B cell (primary cell): ENCODE measurements around the gene PFKM. TPM values are rescaled to one million over a fixed set of nuclear protein-coding genes. Genes with fewer than 3 reads are reported as not detected.

Experiments
- ATAC-seq: fragments of 200-7000 bp; cut with Tn5 transposase; one replicate; pipeline ENCODE4 v1.10.0; 2021; ENCODE audit warnings: low read depth, mild to moderate bottlenecking, moderate number of reproducible peaks, moderate library complexity
- CTCF ChIA-PET: fragments of 350-600 bp; sonication (Branson Sonifier 250); formaldehyde crosslinking; loops from one replicate; lab custom pipeline; 2021; ENCODE audit warnings: antibody characterized with exemption, inconsistent platforms; lab: Charles Lee
- POLR2A ChIA-PET: fragments of 350-600 bp; sonication (Branson Sonifier 250); formaldehyde crosslinking; loops from one replicate; lab custom pipeline; 2021; ENCODE audit warnings: antibody characterized with exemption; lab: Charles Lee
- DNase-seq: peaks from one replicate; pipeline ENCODE4 v3.0.0; 2013
- H2AFZ ChIP-seq: 2 replicates; pipeline ENCODE4 v1.6.1; 2012; ENCODE audit warnings: mild to moderate bottlenecking, low read depth, low read length; ENCODE audit not compliant: insufficient read depth, poor library complexity, severe bottlenecking
- H3K27ac ChIP-seq, 2 donors: 1 replicate in 1 of 2; 2 replicates in 1 of 2; pipeline ENCODE4 v1.5.1; 2012 to 2013; ENCODE audit warnings: low read length in 2 of 2, mild to moderate bottlenecking in 2 of 2, moderate library complexity in 1 of 2
- H3K27me3 ChIP-seq, 4 experiments: fragments of 200-600 bp in 1 of 4; sonication (generic) in 1 of 4; replicated peaks in 1 of 4; 1 replicate in 2 of 4; 2 replicates in 2 of 4; pipeline versions ENCODE4 v1.6.1 to v1.7.0; 2013 to 2016; ENCODE audit warnings: low read length in 3 of 4, mild to moderate bottlenecking in 2 of 4, mixed read lengths in 1 of 4, moderate library complexity in 1 of 4; ENCODE audit not compliant: insufficient read depth in 4 of 4, control insufficient read depth in 3 of 4; ENCODE audit errors: control extremely low read depth in 1 of 4
- H3K36me3 ChIP-seq, 2 experiments: replicated peaks in 1 of 2; 1 replicate in 1 of 2; 2 replicates in 1 of 2; pipeline versions ENCODE4 v1.6.1 to v1.7.1; 2013; ENCODE audit warnings: low read length in 1 of 2; ENCODE audit not compliant: insufficient read depth in 2 of 2, control insufficient read depth in 1 of 2; ENCODE audit errors: control extremely low read depth in 1 of 2, extremely low read depth in 1 of 2
- H3K4me1 ChIP-seq, 2 donors: fragments of 200-600 bp in 1 of 2; sonication (generic) in 1 of 2; 1 replicate in 1 of 2; 2 replicates in 1 of 2; pipeline versions ENCODE4 v1.5.1 to v1.6.1; 2013 to 2017; ENCODE audit warnings: low read length in 2 of 2; ENCODE audit not compliant: control insufficient read depth in 2 of 2, insufficient read depth in 2 of 2
- H3K4me2 ChIP-seq: replicated peaks from 2 replicates; pipeline ENCODE3; 2012; ENCODE audit warnings: mild to moderate bottlenecking, low read depth, low read length; ENCODE audit not compliant: poor library complexity, severe bottlenecking
- H3K4me3 ChIP-seq, 5 experiments: fragments of 200-600 bp in 1 of 5; sonication (generic) in 1 of 5; 1 replicate in 3 of 5; 2 replicates in 2 of 5; pipeline versions ENCODE4 v1.5.1 to v1.7.0; 2011 to 2016; ENCODE audit warnings: low read length in 4 of 5, mild to moderate bottlenecking in 4 of 5, low read depth in 2 of 5, control low read depth in 1 of 5, moderate library complexity in 1 of 5; ENCODE audit not compliant: insufficient read depth in 1 of 5; ENCODE audit errors: control extremely low read depth in 1 of 5, extremely low read depth in 1 of 5
- H3K79me2 ChIP-seq: fragments of 200-600 bp; sonication (generic); one replicate; pipeline ENCODE4 v1.6.0; 2016; ENCODE audit warnings: low read length; ENCODE audit not compliant: control insufficient read depth, insufficient read depth
- H3K9ac ChIP-seq: fragments of 200-600 bp; sonication (generic); 2 replicates; pipeline ENCODE4 v1.6.1; 2017; ENCODE audit warnings: mild to moderate bottlenecking, low read length, moderate library complexity
- H3K9me3 ChIP-seq, 3 donors: one replicate each; pipeline versions ENCODE4 v1.6.1 to v1.7.1; 2013; ENCODE audit warnings: low read length in 2 of 3; ENCODE audit not compliant: control insufficient read depth in 2 of 3, insufficient read depth in 1 of 3; ENCODE audit errors: control extremely low read depth in 1 of 3
- H4K20me1 ChIP-seq: 2 replicates; pipeline ENCODE4 v1.6.0; 2012; ENCODE audit warnings: mild to moderate bottlenecking, low read length; ENCODE audit not compliant: insufficient read depth, control insufficient read depth, poor library complexity, severe bottlenecking
- H3K27ac Mint-ChIP-seq: one replicate; pipeline ENCODE4 v1.8.0; 2021; ENCODE audit warnings: mixed read lengths
- H3K27me3 Mint-ChIP-seq: one replicate; pipeline ENCODE4 v1.8.0; 2021; ENCODE audit warnings: mixed read lengths
- H3K4me1 Mint-ChIP-seq: one replicate; pipeline ENCODE4 v1.8.0; 2021; ENCODE audit warnings: mixed read lengths
- H3K4me3 Mint-ChIP-seq: one replicate; pipeline ENCODE4 v1.8.0; 2021; ENCODE audit warnings: mixed read lengths
- H3K9me3 Mint-ChIP-seq: one replicate; pipeline ENCODE4 v1.8.0; 2022; ENCODE audit warnings: mixed read lengths; ENCODE audit not compliant: insufficient read depth
- CTCF ChIP-seq: fragments of 200-600 bp; IDR thresholded peaks from one replicate; pipeline ENCODE4 v1.8.0; 2022; ENCODE audit warnings: antibody characterized with exemption, mild to moderate bottlenecking
- EZH2 ChIP-seq: IDR thresholded peaks from 2 replicates; pipeline ENCODE4 v1.6.1; 2012; ENCODE audit warnings: borderline replicate concordance, low read depth, mild to moderate bottlenecking, moderate library complexity, low read length; ENCODE audit not compliant: insufficient read depth, poor library complexity, severe bottlenecking
- WGBS: methylation state at CpG from one replicate; pipeline ENCODE4 v1.1.5; 2013; ENCODE audit warnings: missing lambda C conversion rate; ENCODE audit not compliant: insufficient coverage; 5-methylcytosine and 5-hydroxymethylcytosine counted together
- intact Hi-C: fragments of 100-400 bp; cut with micrococcal nuclease; formaldehyde crosslinking; loops from one replicate; pipeline ENCODE4 v1.10.0; 2022
- polyA plus RNA-seq: library from polyadenylated mRNA; depleted of rRNA; stranded (reverse); fragments of >200 nt; gene quantifications from 2 replicates; pipeline ENCODE4 v1.2.3, GENCODE V29; 2012
- total RNA-seq, 2 donors: library from RNA; stranded (reverse); fragments of 120-200 nt in 1 of 2; gene quantifications; 1 replicate in 1 of 2; 2 replicates in 1 of 2; pipeline versions ENCODE4 v1.2.3 to v1.2.4, GENCODE V29; 2013 to 2022

PFKM gene
- total and polyA plus RNA-seq, 2 donors (not counting 1 experiment from before 2014, with no cell fraction given), result 20.3 to 43.0 TPM

- H3K4me1 ChIP-seq, result peaks cover 0 to 9% of the 10 kb centered on the region in 2 donors
- no peaks in the 10 kb centered on the region for H3K27me3 ChIP-seq
- no peaks in the 10 kb centered on the region for H3K79me2 ChIP-seq
- H3K27me3 Mint-ChIP-seq, result no peaks in the 10 kb centered on the region
- H3K27ac Mint-ChIP-seq, result no peak overlapping the region
- ATAC-seq (no peak), DNase-seq (no peak)
- ChIA-PET POLR2A (no interaction called here), CTCF (interaction anchor here (0.7 to 3.4 kb wide), 4 partner anchors 79 to 532 kb away, joined by 3 to 28 read pairs (median 10); no protein-coding TSS in a partner anchor)
- no peak overlapping the region for H3K27ac ChIP-seq
- intact Hi-C loops, result no loop called here
- H3K9me3 ChIP-seq, result no peaks in the 10 kb centered on the region
- no peak overlapping the region for H3K9ac ChIP-seq
- no peak overlapping the region for H3K4me2 ChIP-seq
- no peak overlapping the region for H3K4me3 Mint-ChIP-seq
- H3K9me3 Mint-ChIP-seq, result no peaks in the 10 kb centered on the region
- no peak overlapping the region for H2AFZ ChIP-seq
- H3K36me3 ChIP-seq, result peaks cover 0 to 53% of the 10 kb centered on the region in 2 experiments
- no peak overlapping the region for H3K4me3 ChIP-seq
- 80% methylated on average over 1 of the region's 3 CpGs for WGBS
- H3K4me1 Mint-ChIP-seq, result peaks cover 11% of the 10 kb centered on the region
- TF ChIP-seq EZH2 (no peak), CTCF (no peak)
- no peaks in the 10 kb centered on the region for H4K20me1 ChIP-seq
Observed at GRCh38 chr12:48086327-48086726, 32.8 kb upstream of the PFKM start.

GRCh38 chr12:48092611-48093010 lies 26.6 kb upstream of the PFKM start:
- no peaks in the 10 kb centered on the region for H3K4me1 ChIP-seq
- H3K9me3 Mint-ChIP-seq, result no peaks in the 10 kb centered on the region

More at GRCh38 chr12:48092611-48093010, 26.6 kb upstream of the PFKM start:
- Histone ChIP-seq H3K9me3 (no peaks in the 10 kb centered on the region), H3K4me3 (no peak overlapping the region), H3K4me2 (no peak overlapping the region), H4K20me1 (no peaks in the 10 kb centered on the region), H3K27ac (no peak overlapping the region), H3K79me2 (peaks cover 5% of the 10 kb centered on the region), H2AFZ (no peak overlapping the region), H3K27me3 (no peaks in the 10 kb centered on the region), H3K9ac (no peak overlapping the region), H3K36me3 (peaks cover 3 to 60% of the 10 kb centered on the region in 2 experiments)
- ATAC-seq (no peak), DNase-seq (no peak)
- peaks cover 6% of the 10 kb centered on the region for H3K4me1 Mint-ChIP-seq
- no peak overlapping the region for H3K4me3 Mint-ChIP-seq
- H3K27me3 Mint-ChIP-seq, result no peaks in the 10 kb centered on the region
- intact Hi-C loops, result no loop called here
- POLR2A ChIA-PET, result no interaction called here
- no peak for TF ChIP-seq EZH2
- TF ChIP-seq CTCF, result no peak
- no CpG with 5 or more reads among the region's 1 CpG for WGBS
- no peak overlapping the region for H3K27ac Mint-ChIP-seq
- CTCF ChIA-PET, result interaction anchor here (1.3 kb wide), 1 partner anchor 11 kb away, joined by 3 read pairs; no protein-coding TSS in a partner anchor
